Activated naive CD4-positive, alpha-beta T cell treated with anti-CD3 and anti-CD28 coated beads, Interleukin-2, amount 50 U/mL, for 16 hours (primary cell): ENCODE data around the gene NPY2R.

Experiments
- DNase-seq: peaks from one replicate; pipeline ENCODE4 v3.0.0-alpha.2; 2020

NPY2R gene, protein sequence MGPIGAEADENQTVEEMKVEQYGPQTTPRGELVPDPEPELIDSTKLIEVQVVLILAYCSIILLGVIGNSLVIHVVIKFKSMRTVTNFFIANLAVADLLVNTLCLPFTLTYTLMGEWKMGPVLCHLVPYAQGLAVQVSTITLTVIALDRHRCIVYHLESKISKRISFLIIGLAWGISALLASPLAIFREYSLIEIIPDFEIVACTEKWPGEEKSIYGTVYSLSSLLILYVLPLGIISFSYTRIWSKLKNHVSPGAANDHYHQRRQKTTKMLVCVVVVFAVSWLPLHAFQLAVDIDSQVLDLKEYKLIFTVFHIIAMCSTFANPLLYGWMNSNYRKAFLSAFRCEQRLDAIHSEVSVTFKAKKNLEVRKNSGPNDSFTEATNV

DNA sequence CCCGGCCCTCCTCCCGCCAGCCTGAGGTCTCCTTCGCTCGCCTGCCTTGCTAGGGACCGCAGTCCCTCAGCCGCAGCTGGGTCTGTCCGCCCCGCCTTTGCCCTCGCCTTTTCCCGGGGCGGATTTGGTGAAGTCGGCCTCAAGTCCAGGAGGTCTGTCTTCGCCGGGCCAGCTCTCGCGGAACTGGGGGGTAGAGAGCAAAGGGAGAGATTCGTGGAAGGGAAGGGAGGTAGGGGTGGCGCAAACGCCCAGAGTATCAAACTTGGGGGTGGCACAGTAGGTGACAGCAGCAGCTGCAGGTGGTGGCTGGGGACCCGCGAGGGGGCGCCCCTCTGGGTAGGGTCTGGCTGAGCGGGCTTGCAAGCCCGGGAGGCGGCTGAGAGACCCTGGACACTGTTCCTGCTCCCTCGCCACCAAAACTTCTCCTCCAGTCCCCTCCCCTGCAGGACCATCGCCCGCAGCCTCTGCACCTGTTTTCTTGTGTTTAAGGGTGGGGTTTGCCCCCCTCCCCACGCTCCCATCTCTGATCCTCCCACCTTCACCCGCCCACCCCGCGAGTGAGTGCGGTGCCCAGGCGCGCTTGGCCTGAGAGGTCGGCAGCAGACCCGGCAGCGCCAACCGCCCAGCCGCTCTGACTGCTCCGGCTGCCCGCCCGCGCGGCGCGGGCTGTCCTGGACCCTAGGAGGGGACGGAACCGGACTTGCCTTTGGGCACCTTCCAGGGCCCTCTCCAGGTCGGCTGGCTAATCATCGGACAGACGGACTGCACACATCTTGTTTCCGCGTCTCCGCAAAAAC, at the start of gene NPY2R:
Gene NPY2R (plus strand): TSS at position 379 of the 797 bp plus-strand sequence. CDS start 5,304 bp downstream, outside the sequence.
- DNase-seq = no peak

DNA sequence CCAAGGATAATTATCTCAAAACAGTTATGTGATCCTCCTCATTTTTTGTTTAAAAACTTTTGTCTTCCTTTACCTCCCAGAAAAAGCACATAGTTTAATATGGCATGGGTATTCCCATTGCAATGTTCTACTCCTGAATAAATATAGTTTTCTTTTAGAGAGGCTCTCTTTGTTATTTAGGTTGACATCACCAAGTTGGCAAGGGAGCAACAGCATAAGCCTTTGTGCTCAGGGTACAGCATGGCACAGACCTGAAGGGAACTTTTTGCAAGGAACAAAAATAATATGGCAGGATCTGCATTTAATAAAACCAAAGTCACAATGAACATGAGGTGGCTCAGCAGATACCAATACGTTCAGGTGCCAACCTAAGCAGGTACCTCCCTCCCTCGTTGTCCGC, 47.1 kb upstream of the NPY2R start:
- DNase-seq = no peak

DNA sequence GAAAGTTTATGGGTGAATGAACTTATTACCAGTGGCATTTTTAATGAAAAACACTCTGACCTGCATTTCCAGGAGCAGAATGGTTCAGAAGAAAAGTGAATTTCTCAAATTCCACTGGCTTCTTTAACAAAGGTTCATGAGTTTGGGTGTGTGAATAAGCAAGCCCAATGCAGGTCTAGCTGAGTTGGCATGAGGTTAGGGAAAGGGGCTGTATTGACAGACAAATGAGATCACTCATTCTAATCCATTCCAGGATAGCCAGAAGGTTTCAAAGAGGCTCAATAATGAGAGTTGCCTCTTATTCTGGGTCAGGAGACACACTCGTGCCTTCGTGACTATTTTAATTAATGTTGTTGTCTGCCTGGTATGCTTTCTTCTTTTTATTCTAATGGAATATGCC, 43.7 kb upstream of the NPY2R start:
- no peak for DNase-seq

DNA sequence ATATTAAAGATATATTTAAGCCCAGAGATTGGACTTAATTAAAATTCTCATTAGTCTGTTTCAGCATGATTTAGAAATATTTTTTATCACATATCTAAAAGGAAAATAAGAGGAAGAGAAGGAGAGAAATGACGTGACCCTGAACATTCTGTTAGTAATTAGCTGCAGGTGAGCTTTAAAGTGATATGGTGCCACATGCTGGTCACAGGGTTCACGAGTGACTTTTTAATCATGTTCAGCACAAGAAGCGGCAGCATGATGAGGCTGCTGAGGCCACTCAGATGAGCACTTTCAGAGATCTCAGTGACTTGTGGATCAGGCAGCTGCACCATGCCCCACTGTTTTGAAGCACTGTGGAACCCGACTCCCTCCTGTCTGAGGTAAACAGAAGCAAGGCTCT, 37.9 kb upstream of the NPY2R start:
- DNase-seq = no peak

DNA sequence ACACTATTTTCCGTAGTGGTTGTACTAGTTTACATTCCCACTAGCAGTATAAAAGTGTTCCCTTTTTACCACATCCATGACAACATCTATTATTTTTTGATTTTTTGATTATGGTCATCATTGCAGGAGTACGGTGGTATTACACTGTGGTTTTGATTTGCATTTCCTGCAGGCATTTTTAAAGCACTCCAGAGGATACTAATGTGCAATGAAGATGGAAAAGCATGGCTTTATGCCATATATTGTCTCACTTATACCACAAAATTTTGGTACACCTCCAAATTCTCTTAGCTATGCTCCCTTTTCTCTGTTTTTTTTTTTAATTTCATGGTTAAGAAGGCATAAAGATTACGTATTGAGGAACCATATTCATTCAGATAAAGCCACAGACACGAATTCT, 35.1 kb upstream of the NPY2R start:
- no peak for DNase-seq

DNA sequence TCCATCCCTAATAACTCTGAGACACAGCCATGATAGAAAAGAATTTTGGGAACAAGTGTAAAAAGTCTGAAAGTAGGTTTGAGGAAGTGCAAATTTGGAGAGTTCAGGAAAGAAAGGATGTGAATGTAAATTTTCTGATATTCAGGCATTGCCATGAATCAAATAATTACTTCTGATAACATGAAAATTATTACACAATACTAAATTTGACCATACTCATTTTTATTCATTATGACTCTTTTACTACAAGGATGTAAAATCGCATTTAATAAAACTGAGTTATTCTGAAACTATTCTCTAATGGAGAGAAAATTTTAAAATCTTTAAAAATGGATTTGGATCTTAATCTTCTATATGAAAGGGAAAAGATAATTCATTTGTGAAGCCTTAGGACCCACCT, 33.8 kb upstream of the NPY2R start:
- no peak for DNase-seq

DNA sequence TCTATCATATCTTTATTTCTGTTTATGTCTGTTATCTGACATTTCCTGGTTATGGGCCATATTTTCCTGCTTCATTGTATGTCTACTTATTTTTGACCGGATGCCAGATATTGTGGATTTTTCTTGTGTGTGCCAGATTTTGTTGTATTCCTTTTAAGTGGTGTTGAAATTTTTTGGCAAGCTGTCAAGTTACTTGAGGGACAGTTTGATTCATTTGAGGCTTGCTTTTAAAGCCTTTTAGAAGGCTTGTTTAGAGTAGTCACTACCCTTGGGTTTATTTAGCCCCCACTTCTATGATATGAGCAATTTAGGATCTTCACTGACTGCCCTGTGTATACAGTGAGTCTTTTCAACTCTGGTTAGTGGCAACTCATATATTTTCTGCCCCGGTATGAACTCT, 29.2 kb upstream of the NPY2R start:
- no peak for DNase-seq

DNA sequence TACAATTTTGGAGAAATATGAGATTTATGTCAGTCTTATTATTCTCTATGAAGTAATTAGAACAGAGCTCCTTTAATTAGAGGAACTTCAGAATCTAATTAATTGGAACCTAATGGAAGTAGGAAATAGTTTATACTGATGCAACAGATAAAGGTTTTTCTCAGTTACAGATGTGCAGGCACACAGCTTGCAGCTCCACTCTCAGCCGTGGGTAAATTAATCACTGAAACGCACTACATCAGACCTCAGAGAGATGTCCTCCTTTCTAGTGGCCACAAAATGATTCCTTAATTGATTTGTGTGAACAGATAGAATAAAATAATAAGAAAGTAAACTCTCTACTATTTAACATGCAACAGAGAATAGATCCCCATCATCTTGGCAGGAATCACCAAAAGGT, 21.5 kb upstream of the NPY2R start:
- DNase-seq = no peak

DNA sequence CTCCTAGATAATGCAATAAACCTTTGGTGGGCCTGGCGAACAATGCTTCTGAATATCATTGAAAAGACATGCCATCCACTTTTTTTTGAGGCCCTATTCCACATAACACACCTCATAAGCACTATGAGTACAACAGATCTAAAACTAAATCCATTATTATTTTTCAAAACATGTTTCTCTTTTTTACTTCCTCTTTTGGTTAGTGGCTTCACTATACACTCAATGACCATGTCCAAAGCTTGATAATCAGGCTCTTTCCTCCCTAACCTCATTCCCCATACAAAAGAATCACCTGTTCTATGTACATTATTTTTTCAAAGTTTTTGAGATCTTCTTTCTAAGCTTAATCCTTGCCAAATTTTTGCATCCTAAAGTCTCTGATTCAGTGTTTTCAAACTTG, 20.4 kb upstream of the NPY2R start:
- DNase-seq = no peak

DNA sequence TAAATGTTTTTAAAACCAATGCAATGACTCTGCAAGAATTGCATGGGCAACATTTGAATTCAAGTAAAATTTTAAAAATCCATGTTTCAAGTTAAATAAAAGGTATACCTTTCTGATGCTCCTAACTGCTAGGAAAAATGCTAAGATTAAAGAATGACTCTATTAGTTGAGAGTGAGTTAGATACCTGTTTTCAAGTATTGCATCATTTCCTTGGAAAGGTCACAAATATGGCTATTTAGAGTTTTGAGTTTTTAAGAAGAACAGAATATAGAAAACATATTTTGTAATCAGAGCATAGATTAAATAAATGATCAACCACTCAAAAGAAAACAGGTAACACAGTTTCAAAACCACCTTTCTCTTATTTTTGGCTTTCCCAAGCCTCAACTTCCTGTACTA, 18.3 kb upstream of the NPY2R start:
- DNase-seq = no peak

DNA sequence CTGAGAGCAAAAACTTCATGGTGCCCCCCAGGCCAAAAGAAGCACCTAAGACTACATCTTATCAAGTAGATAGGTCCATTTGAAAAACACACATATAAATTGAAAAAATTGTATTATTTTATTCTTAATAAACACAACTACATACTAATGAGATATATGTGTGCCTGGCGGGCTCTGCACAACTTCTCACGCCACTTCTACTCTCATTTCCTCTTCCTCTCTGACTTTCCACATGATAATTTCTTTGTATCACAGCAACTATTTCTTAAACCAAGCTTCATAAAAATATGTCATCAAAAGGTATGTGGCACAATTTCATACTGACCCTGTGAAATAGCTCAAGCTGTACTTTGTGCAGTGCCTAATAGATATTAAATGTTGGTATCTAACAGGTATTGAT, 10.7 kb upstream of the NPY2R start:
- DNase-seq = no peak

DNA sequence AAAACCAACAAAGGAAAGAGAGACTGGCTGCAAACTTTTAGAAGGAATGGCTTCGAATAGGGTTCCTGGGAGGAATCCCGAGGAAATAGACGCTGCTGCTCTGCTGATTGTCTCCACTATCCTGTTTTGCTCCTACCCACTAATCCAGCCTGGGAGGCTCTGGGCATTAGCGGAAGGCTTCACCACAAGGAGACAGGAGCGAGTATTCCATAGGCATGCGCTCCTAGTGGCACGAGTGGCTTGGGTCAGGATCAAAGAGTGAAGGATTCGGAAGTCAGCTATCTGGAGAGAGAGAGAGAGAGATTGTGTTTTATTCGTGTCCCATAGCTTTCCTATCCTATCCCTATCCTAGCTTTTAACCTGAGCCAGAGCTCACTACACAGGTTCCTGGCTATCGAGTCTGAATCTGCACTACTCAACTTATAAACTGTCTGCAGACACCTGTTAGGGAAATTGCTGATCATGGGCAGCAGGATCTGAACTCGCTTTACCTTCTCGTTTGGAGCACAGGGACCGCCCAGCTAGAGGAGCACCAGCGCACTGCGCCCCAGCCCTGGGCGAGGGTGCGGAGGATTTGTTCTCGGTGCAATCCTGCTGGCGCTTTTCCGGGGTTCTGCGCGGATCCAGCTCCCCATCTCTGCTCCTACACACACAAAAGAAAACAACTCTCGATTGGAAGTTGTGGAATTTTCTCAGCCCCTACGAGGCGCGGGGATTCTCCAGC, 740 bp upstream of the NPY2R start:
- DNase-seq = no peak

DNA sequence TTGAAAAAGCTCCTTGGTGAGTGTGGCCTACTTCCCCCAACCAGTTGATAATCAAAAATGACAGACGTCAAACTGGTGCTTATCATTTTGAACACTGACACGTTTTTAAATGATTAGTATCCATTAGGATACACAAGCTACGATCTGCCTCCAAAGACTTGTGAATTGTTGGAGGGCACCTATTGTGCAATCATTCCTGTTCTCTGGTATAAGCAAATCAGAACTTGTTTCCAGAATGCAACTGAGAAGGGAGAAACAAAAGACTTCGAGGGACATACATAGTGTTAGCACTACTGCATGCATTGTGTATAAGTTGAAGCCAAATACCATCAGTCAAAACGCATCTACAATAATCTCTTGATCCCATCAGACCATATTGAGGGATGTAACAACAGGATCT, 11.6 kb downstream of the NPY2R start:
- DNase-seq = no peak

DNA sequence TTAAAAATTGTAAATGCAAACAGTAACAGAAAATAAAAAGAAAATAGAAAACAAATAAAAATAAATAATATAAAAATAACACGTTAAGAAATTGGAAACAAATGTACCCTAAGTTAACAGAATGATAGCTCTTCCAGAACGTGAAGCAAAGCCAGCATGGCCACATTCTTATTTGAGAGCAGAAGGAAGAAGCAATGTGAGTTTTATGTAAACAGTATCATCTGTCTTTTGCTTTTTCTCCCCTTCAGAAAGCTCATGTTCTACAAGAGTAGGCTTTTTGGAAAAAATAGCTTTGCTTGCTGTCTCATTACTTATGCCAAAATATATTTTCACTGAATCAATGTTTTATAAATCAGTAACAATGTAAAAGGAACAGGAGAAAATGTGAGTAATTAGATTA, 18.7 kb downstream of the NPY2R start:
- DNase-seq = no peak

DNA sequence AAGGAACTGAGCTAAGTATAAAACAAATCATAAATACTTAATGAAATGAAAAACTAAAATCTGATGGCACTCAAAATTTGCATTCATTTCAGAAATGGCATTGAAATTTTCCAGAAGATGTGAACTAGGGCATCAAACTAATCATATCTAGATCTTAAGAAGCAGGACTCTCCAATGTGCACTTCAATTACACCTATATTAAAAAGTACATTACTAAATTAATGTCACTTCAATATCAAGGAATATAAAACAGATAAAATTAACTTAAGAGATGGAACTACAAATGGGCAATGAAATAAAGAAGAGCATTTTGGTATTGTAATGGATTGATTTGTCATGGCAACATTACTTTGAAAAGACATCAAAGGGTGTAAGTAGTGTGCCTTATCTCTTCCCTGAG, 20.3 kb downstream of the NPY2R start:
- DNase-seq = no peak

DNA sequence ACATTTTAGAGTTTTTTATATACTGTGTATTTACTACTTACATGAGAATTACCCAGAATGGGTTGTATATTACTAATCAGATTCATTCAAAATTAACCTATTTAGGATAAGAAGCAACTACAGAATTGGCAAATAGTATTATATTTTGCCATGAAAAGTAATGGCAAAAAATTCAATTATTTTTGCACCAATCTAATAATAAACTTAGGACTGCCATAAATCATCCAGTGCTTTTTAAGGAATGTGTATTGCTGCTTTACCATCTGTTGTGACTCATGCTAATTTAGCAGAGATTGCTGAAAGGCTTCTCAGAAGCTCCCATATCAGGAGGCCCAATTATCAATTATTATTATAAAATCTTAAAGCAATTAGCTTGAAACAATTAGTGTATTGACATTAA, 24.0 kb downstream of the NPY2R start:
- DNase-seq = no peak

DNA sequence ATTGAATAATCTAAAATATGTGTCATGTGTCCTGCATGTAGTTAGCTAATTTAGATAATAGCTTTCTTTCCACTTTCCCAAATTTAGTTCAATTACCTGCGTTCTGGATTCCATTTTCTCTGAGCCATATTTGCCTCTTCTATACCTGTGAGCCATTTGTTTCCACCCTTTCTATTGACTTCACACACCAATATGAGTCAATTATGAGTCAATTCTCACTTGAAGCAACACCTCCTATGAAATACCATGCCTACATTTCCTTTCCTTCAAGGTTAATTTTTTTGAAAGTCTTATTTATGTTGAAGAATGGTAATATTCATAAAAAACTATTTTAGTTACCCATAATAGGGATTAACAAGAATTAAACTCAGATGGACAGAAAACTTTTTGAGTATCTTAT, 25.8 kb downstream of the NPY2R start:
- no peak for DNase-seq

DNA sequence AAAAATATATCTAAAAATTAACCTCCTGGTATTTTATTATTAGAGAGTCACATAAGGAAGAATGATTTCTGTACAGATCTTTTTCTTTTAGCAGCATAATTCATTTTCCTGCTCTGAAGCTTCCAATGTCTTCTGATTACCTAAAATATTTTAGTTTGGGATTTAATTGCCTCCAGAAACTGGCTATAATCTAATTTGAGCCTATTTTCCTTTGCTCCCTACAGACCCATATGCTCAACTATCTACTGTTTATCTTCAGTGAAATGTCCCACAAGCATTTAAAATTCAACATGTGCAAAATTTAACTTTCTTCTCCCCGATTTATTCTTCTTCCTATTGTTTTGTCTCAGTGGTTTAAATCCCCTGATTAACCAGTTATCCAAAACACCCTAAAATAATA, 29.1 kb downstream of the NPY2R start:
- DNase-seq = no peak

DNA sequence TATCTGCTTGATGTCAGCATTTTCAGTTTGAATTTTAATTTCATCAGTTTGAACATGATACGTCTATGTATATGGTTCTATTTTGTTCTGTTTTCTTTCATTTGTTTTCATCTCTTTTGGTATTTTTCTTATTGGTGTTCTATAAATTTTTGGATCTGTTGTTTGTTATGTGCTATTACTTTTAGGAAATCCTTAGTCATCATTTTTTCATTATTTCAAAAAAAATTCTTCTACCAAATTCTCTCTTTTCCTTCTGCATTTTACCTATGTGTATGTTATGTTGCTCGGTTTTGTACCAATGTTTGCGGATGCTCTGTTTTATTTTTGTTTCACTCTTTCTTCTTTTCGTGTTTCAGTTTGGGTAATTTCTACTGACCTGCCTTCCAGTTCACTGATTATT, 32.8 kb downstream of the NPY2R start:
- no peak for DNase-seq

DNA sequence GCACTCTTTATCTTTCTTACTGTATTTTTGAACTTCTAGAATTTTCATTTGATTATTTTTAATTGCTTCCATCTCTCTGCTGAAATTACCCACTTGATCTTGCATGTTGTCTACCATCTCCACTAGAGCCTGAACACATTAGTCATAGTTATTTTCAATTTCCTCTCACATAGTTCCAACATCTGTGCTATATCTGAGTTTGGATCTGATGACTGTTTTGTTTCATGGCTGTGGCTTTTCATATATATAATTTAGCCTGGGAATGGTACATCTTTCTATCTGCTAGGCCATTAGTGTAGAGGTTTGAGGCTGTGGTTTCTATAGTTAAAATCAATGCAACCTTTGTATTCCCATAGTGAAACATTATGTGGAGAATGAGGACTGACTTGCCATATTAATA, 33.2 kb downstream of the NPY2R start:
- no peak for DNase-seq

DNA sequence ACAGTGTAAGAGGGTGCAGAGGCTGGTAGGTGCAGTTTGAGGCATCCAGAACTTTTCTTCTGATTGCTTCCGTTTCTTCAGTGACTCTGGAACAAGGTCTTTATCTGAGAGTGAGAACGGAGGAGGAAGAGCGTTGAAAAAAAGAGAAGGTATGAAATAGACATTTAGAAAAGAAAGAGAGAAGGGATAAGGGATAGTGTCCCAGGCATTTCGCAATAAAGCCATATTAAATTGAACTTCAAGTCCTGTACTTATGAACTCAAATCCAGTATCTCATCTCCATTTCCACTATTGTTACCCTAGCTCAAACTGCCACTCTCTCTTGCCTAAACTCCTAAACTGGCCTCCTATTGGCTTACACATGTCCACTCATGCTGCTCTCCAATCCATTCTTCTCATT, 36.7 kb downstream of the NPY2R start:
- no peak for DNase-seq

DNA sequence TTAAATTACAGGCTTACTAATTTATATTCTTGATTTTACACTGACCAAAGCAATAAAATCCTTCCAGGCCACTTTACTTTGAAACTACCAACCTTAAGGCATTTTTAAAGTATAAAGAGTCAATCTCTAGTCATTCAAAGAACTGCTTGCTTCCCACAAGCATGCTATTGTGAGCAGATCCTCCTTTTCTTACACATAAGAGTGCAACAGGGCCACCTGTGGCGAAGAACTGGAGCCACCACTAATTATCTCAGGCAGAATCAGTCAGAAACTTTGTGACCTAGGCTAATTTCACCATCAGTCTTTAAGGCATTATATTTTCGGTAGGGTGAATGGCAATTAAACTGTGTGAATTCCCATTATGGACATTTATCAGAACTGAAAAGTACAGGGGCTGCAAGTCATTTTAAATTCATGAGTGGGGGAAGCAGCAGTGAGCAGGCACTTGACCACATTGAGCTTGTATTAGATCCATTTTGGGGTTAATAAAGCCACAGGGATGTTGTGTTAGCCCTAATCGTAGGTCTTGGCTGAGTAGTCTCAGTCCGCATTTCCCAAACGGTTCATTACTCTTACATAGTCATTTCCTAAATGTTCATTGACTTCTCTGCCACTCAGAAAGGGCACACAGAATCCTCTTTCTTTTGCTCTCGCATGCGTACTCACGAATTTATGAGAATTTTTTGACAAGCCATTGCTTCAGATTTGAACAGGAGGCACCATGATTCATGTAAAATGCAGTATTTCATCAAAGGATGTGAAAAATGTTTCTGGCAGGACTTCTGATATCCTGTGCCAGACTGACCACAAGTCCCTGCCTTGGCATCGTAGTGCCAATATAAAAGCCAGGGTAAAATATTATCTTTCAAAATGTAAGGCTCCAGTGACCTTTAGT, 39.8 kb downstream of the NPY2R start:
- no peak for DNase-seq
